ENCODE results near the gene CDKN1A. TPM values are rescaled to one million over a fixed set of nuclear protein-coding genes. Genes with fewer than 3 reads are reported as not detected.

Gene CDKN1A
- total RNA-seq, 1 experiment from 2014 or later = 17.4 TPM

GRCh38 chr6:36639171-36639808 is 39.2 kb upstream of the CDKN1A start:
- no peaks in the 10 kb centered on the region for H3K23me2 ChIP-seq (ENCODE audit: insufficient read length, low read depth, low read length, poor library complexity, severe bottlenecking)
- H3K9me3 ChIP-seq (ENCODE audit: control insufficient read depth, low read depth, low read length) = no peaks in the 10 kb centered on the region
- no peak overlapping the region for H4K91ac ChIP-seq (ENCODE audit: insufficient read length, low read depth, low read length)
- H3K27ac Mint-ChIP-seq = no peak overlapping the region
- H2BK12ac ChIP-seq (ENCODE audit: insufficient read length, low read depth, low read length) = no peak overlapping the region
- no peak overlapping the region for H4K8ac ChIP-seq (replicated peaks; ENCODE audit: insufficient read length, low read depth, low read length)
- no peak overlapping the region for H2BK20ac ChIP-seq (ENCODE audit: low read depth, low read length, poor library complexity, severe bottlenecking)
- no peak overlapping the region for H3K27ac ChIP-seq (ENCODE audit: insufficient read length, low read depth, low read length)
- no peak overlapping the region for H2BK120ac ChIP-seq (ENCODE audit: low read depth, low read length, poor library complexity, severe bottlenecking)
- H2AFZ ChIP-seq (ENCODE audit: low read length) = no peak overlapping the region
- H3K4me1 ChIP-seq (ENCODE audit: insufficient read depth, low read length) = no peaks in the 10 kb centered on the region
- peaks cover 24 to 25% of the 10 kb centered on the region in 2 experiments for H3K4me1 Mint-ChIP-seq
- H4K20me1 ChIP-seq (ENCODE audit: control insufficient read depth, insufficient read depth, insufficient read length) = no peaks in the 10 kb centered on the region
- H3K27me3 ChIP-seq (ENCODE audit: insufficient read depth, low read length) = no peaks in the 10 kb centered on the region
- TF ChIP-seq CTCF (conservative IDR thresholded peaks at IDR 0.05) = no peak
- no peak overlapping the region for H2BK15ac ChIP-seq (ENCODE audit: low read depth, low read length)
- H3K18ac ChIP-seq (ENCODE audit: insufficient read length, low read depth, low read length) = no peak overlapping the region
- no peak overlapping the region for H4K5ac ChIP-seq (ENCODE audit: insufficient read length, low read depth, low read length)
- no peaks in the 10 kb centered on the region for H3K36me3 Mint-ChIP-seq (ENCODE audit: insufficient read depth in 1 of 3, low read depth in 3 of 3)
- no peaks in the 10 kb centered on the region for H3K79me1 ChIP-seq (ENCODE audit: insufficient read depth, low read depth, low read length, poor library complexity, severe bottlenecking)
- H3K23ac ChIP-seq (ENCODE audit: insufficient read length, low read depth, low read length) = no peak overlapping the region
- no peaks in the 10 kb centered on the region; a peak in 1 of 5 replicates for H3K9me3 Mint-ChIP-seq
- H3K27me3 Mint-ChIP-seq (ENCODE audit: low read depth) = no peaks in the 10 kb centered on the region; the same call in none of the 2 replicates
- no peaks in the 10 kb centered on the region for H3K79me2 ChIP-seq (ENCODE audit: insufficient read depth, low read length)
- H3K4ac ChIP-seq (ENCODE audit: low read depth, low read length) = no peak overlapping the region
- H2AK5ac ChIP-seq (ENCODE audit: insufficient read length, low read length) = no peak overlapping the region
- no peak overlapping the region for H3K4me2 ChIP-seq (ENCODE audit: insufficient read depth, insufficient read length, low read length)
- H3K9ac ChIP-seq (ENCODE audit: extremely low read depth, insufficient read length, low read length) = no peak overlapping the region
- WGBS (ENCODE audit: extremely low coverage, insufficient read length, low lambda C conversion rate) = no CpG with 5 or more reads among the region's 11 CpGs
- DNase-seq = no peak
- no peak overlapping the region for H3K4me3 Mint-ChIP-seq
- H3K56ac ChIP-seq (ENCODE audit: insufficient read length, low read depth, low read length) = no peak overlapping the region
- H3K14ac ChIP-seq (ENCODE audit: insufficient read depth, low read length) = no peak overlapping the region
- H2BK5ac ChIP-seq (ENCODE audit: insufficient read length, low read length) = no peak overlapping the region
- no peak overlapping the region for H3T11ph ChIP-seq (ENCODE audit: low read length)

Data from H9 (cell line).